HG03565 (cell line): Measurements from ENCODE around the gene JAG1.

Experiments used
- ATAC-seq: cut with Tn5 transposase; IDR thresholded peaks from one replicate; pipeline ENCODE4 v1.9.1; 2021; ENCODE audit warnings: mild to moderate bottlenecking, moderate library complexity; ENCODE audit not compliant: unreplicated experiment

The JAG1 gene

DNA sequence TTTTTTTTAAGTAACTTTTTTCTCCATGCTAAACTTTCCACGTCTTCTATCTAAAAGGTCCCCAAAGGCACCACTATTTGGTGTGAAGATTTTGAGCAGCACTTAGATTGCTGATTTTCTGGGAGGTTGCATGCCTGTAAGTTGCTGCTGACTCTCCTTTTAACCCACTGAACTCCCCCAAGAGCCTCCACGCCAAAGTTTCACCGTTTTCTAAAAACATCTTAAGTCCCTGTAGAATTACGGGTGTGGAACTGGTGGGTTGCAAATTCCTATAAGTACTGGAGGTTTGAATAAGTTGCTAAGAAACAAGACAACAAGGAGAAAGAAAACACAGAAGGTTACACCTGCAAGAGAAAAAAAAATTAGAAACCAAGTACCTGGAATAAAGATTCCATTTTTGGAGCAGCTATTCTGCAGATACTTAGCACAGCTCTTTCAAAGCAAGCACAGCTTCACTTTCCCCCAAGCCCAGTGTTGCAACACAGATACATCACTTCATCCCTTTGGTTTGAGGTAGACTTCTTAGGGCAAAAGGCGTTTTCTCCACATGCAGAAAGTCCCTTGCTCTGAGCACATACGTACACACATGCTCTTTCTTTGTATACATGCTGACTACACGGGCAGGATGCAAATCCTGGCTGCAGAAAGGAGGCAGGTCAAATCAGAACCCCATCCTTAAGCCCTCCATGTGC, 5.0 kb downstream of the JAG1 start:
- no peak for ATAC-seq

- ATAC-seq, result no peak
These were observed 6.1 kb downstream of the JAG1 start for GRCh38 chr20:10667560-10668167.

DNA sequence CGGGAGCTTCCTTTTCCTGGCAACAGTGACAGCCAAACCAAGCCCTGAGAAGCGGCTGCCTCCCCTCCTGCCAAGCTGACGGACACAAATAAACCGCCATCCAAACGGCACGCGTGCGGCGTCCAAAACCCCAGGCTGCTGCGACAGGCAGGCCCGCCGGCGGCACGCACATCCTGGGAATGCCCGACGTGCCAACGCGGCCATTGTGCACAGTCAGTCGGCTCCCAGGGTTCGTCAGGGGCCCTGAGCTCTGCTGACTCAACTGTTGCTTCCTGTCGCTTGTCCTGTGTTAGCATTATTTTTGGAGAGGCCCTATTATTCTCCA, 6.8 kb downstream of the JAG1 start:
- ATAC-seq, result no peak

DNA sequence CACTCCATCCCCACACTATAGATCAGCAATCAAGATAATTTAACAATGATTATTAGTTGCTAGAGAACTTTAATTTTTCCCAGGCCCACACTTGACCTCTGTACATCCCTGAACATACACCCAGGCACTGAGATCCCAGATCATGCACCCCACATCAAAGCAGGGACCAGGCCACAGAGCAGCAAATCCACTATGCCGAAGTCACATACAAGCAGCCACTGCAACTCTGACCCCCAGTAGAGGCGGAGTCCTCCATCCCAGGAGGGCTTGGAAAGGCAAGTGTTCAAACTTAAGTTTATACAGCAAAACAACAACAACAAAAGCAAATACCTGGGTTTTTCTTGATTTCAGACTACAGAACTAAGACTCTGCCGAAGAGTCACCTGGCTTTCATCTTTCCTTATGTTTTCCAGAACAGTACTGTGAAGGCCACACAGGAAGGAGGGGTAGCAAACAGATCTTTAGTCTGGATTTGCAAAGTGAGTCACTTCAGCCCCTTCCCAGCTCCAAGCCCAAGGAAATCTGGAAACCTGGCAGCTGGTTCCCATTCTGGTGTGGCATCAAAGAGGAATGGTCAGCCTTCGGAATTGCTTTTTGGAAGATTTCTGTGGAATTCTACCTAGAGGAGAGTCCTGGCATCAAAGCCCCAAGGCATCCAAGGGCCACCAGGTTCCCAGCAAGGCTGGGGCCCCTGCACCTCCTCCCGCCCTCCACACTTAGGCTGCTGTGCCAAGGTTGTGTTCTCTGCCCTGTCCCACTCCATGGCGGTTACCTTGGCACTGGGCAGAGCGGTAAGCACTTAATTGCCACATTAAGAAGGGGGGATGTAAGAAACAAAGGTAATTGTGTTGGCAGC, 7.3 kb downstream of the JAG1 start:
- ATAC-seq, result no peak

GRCh38 chr20:10665791-10666190, 8.0 kb downstream of the JAG1 start:
- ATAC-seq, result no peak

DNA sequence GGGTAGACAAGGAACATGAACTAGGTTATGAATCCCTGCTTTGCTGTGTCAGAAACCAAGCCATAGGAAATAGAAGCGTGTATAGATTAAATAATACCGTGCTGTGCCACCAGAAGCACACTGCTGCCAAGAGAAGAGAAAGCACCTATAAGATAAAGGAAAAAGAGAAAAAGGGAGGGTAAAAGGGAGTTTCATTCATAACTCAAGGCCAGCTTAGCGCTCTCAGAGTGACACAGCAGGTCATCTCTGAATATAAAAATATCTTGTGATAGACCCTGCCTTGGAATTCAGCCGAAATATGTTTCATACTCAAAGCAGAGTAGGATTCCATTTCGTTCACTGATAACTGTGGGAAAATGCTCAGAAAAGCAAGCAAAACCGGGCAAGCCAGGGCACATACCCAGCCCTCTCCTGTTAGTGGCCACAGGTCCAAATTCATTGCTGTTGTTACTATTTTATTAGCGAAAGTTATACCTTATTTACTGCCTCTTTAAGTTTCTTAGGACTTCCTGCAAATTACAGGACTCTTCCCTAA, 8.7 kb downstream of the JAG1 start:
- ATAC-seq, result no peak

DNA sequence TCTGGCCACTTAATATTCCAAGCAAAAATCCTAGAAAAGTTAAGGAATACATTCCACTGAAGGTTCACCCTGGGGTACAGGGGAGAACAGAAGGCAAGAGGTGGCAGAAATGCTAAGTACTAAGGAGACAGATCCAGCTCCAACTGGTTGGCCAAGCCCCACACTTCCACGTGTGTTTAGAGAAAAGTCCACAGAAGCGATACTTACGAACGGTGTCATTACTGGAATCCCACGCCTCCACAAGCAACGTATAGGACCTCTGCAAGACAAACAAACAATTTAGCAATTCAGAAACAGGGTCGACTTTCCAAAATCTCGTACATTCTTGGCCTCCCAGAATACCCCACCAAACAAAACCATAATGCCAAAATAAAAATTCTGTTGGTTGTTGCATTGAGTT, 10.0 kb downstream of the JAG1 start:
- ATAC-seq, result no peak

GRCh38 chr20:10662661-10663458, 10.9 kb downstream of the JAG1 start:
- no peak for ATAC-seq

- no peak for ATAC-seq
These were observed 11.6 kb downstream of the JAG1 start for GRCh38 chr20:10662151-10662550.

DNA sequence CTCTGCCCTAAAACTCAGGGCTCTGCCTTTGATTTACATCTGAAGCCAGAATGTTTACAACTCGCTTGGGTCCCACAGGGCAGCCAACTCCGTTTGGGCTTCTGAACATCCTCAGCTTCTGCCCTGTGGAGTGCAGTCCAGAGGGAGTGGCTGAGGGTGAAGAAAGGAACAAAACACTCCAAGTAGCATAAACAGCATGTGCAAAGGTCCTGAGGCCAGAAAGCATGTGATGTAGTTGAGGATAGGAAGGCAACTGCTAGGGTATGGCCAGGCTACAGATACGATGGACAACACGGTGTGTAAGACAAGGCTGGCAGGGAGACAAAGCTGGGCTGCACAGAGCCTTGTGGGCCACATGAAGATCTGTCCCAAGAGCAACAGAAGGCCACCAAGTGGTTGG, 12.5 kb downstream of the JAG1 start:
- ATAC-seq, result no peak

GRCh38 chr20:10660661-10661060, 13.1 kb downstream of the JAG1 start:
- ATAC-seq, result no peak

DNA sequence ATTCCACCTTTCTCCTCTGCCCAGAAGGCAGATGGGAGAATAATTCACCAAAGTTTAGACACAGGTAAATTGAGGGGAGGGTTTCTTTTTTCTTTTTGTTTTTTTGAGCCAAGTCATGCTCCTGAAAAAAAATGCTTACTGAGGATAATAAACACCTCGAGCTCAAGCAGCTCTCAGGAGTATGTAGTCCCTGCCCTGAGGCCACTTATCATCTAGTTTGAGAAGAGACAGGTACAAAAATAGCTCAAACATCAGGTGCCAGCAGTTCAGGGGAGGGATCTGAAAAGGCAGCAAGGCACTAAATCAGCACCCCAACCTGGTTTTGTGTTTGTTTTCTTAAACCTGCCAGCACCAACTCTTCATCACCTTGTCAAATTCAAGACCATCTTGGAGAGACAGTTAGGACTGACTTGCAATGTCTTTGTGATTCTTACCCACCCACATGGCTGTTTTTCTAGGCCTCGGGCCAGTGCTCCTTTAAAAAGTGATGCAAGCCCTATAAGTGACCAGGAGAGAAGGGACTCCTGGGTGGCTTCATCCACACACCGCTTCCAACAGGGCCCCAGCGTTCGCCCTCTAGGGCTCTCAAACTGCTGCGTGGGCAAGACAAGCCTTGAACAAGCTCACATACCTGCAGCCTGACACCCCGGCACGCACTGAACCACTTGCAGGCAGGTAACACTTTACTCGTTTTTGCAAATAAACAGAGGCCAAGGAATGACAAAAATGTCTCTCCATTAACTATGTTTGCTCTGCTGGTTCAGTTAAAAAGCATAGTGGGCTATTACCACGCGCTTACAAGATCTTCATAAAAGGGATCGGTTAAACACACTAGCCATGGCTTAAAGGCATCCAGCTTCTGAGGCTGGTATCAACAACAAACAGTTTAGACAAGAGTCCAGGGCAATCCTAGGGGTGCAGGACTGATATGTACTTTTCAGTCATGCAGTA, 13.9 kb downstream of the JAG1 start:
- no peak for ATAC-seq

DNA sequence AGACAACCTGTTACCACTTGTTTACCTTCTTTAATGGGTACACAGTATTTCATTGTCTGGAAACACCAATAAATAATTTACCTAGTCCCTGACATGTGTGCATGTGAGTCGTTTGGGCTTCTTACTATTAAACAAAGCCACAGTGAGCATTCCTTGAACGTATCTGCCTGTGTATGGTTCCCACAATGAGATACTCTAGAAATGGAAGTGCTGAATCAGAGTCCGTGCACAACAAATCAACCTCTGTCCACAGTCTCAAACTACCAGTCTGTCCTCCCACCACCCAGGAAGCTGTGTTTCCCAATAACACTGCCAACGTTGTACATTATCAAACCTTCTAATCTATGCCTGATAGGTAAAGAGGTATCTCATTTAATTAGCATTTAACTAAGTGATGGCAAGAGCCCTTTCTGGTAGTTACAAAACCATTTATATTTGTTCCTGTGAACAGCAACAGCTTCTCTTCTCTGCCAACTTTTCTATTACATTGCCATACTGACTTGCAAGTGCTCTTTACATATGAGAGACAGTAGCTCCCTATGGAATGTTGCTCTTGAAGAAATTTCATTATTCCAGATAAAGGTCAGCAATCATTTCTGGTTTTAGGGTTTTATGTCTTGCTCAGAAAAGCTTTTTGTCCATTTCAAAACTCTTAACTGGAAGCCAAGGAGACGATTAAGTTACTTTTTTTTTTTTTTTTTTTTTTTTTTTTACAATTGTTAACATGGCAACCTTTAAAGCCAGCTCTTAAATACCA, 14.7 kb downstream of the JAG1 start:
- ATAC-seq, result no peak

DNA sequence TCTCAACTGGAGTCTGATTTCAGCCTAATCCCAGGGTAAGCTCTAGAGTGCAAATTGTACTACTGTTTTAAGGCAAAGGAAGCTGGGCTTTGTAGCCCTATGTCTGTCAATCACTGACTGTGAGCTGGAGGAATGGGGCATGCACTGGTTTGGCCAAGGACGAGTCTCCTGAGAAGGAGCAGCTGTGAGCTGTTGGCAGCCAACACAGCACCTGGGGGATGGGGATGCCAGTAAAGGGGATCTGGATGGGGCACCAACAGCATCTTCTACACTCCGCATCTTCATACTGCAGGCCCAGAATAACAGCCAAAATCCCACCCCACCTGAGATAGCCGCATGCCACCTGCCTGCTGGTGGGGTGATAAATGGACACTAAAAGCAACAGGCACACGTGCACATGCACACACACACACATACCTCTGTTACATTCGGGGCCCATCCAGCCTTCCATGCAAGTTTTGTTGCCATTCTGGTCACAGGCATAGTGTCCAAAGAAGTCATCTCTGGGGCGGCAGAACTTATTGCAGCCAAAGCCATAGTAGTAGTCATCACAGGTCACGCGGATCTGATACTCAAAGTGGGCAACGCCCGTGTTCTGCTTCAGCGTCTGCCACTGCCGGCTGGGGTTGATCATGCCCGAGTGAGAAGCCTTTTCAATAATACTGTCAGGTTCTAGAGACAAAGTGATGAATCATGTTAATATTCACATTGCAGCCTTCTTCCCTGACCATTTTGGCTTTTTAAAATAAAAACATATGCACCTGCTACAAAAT, 15.6 kb downstream of the JAG1 start:
- no peak for ATAC-seq

DNA sequence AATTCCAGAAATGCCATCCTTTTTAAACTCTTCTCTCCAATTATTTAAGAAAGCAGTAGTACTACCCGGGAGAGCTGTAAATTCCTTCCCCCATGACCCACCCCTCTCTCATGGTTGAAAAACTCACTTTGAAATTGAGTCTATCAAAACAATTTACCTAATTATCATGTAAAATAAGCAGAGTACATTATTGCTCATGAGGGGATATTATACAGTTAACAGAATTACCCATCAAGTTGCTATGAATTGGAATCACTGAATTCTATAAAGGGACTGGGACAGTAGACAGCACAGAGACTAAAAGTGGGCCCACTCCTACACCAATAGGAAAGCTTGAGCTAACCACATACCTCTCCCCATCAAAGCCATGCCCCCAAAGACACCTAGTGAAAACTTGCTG, 16.3 kb downstream of the JAG1 start:
- ATAC-seq, result no peak

DNA sequence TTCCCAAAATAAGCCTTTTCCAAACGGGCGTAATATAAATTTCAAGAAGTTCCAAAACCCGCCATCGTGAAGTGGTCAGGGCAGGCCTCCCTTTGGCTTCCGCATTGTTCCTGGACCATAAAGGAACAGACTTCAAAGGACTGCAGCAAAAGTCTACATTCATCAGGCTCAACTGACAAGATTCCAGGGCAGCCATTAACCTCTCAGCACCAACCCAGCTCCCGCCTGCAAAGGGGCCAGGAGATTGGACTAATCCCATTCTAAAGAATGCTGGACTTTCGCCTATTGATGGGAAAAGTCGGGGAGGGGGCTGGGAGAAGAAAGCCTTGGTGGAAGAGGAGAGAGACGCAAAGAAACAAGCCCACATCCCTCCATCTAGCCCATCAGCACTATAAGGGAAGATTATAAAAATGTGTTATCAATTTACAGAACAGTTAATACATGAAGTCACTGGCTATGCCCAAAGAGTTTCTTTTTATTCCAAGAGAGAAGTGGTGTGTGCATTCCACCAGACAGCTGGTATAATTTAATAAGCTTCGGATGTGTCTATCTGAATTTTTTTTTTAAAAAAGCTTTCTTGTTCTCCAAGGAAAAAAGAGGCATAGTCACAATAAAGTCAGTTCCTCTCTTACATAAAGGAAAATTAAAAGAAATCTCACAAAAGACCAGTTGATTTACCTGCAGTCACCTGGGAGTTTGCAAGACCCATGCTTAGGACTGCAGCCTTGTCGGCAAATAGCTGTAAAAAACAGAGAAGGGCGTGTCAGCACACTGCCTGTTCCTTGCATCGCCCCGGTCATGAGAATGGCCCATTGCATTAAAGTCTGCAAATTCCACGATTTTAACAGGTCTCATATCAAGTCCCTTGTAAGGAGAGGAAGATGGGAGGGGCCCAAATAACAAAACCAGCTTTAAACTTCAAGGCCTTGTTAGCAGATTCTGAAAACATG, 17.8 kb downstream of the JAG1 start:
- no peak for ATAC-seq

GRCh38 chr20:10654630-10655029, 19.2 kb downstream of the JAG1 start:
- peak; percentile 68 for ATAC-seq
